K562 (cell line): ENCODE results near the gene SH3BGRL2. TPM values are rescaled to one million over a fixed set of nuclear protein-coding genes. Genes with fewer than 3 reads are reported as not detected.

Experiments used
- CBX1 ChIP-seq: sonication (generic); IDR thresholded peaks from 2 replicates; pipeline ENCODE4 v1.6.1; 2016; ENCODE audit warnings: antibody characterized with exemption, low read depth, mild to moderate bottlenecking
- CREB3 ChIP-seq: fragments of 450-650 bp; conservative IDR thresholded peaks from 2 replicates; pipeline ENCODE4 v1.6.1; 2016; ENCODE audit warnings: missing genetic modification characterization, low read depth, mild to moderate bottlenecking, missing compliant biosample characterization, moderate library complexity
- E2F3 ChIP-seq: fragments of 250-450 bp; sonication (Bioruptor Pico); IDR thresholded peaks from 2 replicates; pipeline ENCODE4 v1.4.0; 2020; ENCODE audit warnings: mild to moderate bottlenecking
- L3MBTL2 ChIP-seq: fragments of 450-650 bp; IDR thresholded peaks from 2 replicates; pipeline ENCODE4 v1.6.1; 2016; ENCODE audit warnings: mild to moderate bottlenecking, moderate library complexity
- MAFK ChIP-seq: IDR thresholded peaks from 2 replicates; pipeline ENCODE4 v1.6.1; 2011; ENCODE audit warnings: low read length, improper control_type of control experiment
- NEUROD1 ChIP-seq: fragments of 150-350 bp; IDR thresholded peaks from 2 replicates; pipeline ENCODE4 v1.6.1; 2014; ENCODE audit warnings: borderline replicate concordance, low read length, low read depth; ENCODE audit not compliant: partially characterized antibody
- RB1 ChIP-seq: fragments of 450-650 bp; IDR thresholded peaks from 2 replicates; pipeline ENCODE4 v1.6.1; 2017; ENCODE audit warnings: low read depth, mild to moderate bottlenecking
- TGIF2 ChIP-seq: sonication (generic); formaldehyde crosslinking; IDR thresholded peaks from 2 replicates; pipeline ENCODE4 v1.8.1; 2022; ENCODE audit warnings: mild to moderate bottlenecking, missing genetic modification reagents, moderate library complexity
- YY1 ChIP-seq, 3 experiments: IDR thresholded peaks; 2 replicates each; pipeline ENCODE4 v1.6.1; 2011; ENCODE audit warnings: low read length in 2 of 3, mild to moderate bottlenecking in 2 of 3, moderate library complexity in 2 of 3, borderline replicate concordance in 1 of 3, control low read depth in 1 of 3, low read depth in 1 of 3; ENCODE audit not compliant: insufficient read depth in 3 of 3, insufficient replicate concordance in 2 of 3, control insufficient read depth in 1 of 3, insufficient read length in 1 of 3; ENCODE audit errors: extremely low read depth in 1 of 3
- ZMIZ1 ChIP-seq, 2 experiments: fragments of 150-350 bp in 1 of 2; IDR thresholded peaks; 2 replicates each; pipeline ENCODE4 v1.6.1; 2012 to 2016; ENCODE audit warnings: low read depth in 2 of 2, low read length in 2 of 2, mild to moderate bottlenecking in 1 of 2, moderate library complexity in 1 of 2
- ZNF316 ChIP-seq: fragments of 450-650 bp; IDR thresholded peaks from 2 replicates; pipeline ENCODE4 v1.6.1; 2016
- polyA plus RNA-seq, 8 experiments: library from polyadenylated mRNA; depleted of rRNA in 4 of 8; stranded (reverse) in 5 of 8; unstranded in 3 of 8; fragments of >200 nt; fragmentation: Nextera tagmentation in 2 of 8; fragmentation: Illumina TruSeq in 1 of 8; extraction: Ambion mirVana in 2 of 8; extraction: Trizol in 1 of 8; gene quantifications; 2 replicates each; pipeline versions ENCODE4 v1.2.1 to v1.2.3, GENCODE V29; 2011 to 2014; ENCODE audit warnings: inconsistent platforms in 1 of 8, missing spikeins in 1 of 8
- total RNA-seq, 7 experiments: library from RNA; depleted of rRNA in 6 of 7; stranded (reverse); fragments of >200 nt in 6 of 7; fragmentation: Illumina TruSeq in 2 of 7; extraction: Trizol in 2 of 7; gene quantifications; 2 replicates each; pipeline versions ENCODE4 v1.2.1 to v1.2.3, GENCODE V29; 2011 to 2021; ENCODE audit warnings: low replicate concordance in 1 of 7

SH3BGRL2 gene
- total and polyA plus RNA-seq, 9 of the 15 experiments (the other 6 are each of a cell fraction or from before 2014, with no cell fraction given) = 4.4 to 12.1 (median 7.3) TPM

- no peak for TF ChIP-seq YY1 (IDR thresholded peaks at IDR 0.05; ENCODE audit: borderline replicate concordance in 1 of 3, control insufficient read depth in 1 of 3, extremely low read depth in 1 of 3, insufficient read depth in 3 of 3, insufficient read length in 1 of 3, insufficient replicate concordance in 2 of 3, low read depth in 1 of 3, low read length in 2 of 3)
- no peak for TF ChIP-seq L3MBTL2
- TF ChIP-seq ZMIZ1 (IDR thresholded peaks at IDR 0.05; ENCODE audit: low read depth in 2 of 2, low read length in 2 of 2) = no peak
- TF ChIP-seq MAFK = peak; percentile 81
- no peak for TF ChIP-seq RB1
- TF ChIP-seq E2F3 (CRISPR knock-in tag) = no peak
- TF ChIP-seq NEUROD1 = no peak
- no peak for TF ChIP-seq TGIF2 (CRISPR knock-in tag)
- no peak for TF ChIP-seq CBX1
- no peak for TF ChIP-seq CREB3
- TF ChIP-seq ZNF316 = peak; percentile 84
These were observed 77.1 kb downstream of the SH3BGRL2 start (continued) for GRCh38 chr6:79708095-79708791.
